ENCODE data around the gene EBP. TPM values are rescaled to one million over a fixed set of nuclear protein-coding genes. Genes with fewer than 3 reads are reported as not detected.

The EBP gene
- total and polyA plus RNA-seq, 2 donors (not counting 3 experiments of a cell fraction or from before 2014, with no cell fraction given): 102 to 183 TPM

- Histone ChIP-seq H3K4me1 (ENCODE audit: control insufficient read depth, extremely low read depth, insufficient read depth, low read length) (peaks cover 7% of the 10 kb centered on the region), H2AFZ (ENCODE audit: low read depth, low read length) (no peak overlapping the region), H3K4me3 (replicated peaks in 1 of 3; ENCODE audit: insufficient read depth in 1 of 3, low read depth in 1 of 3, low read length in 3 of 3) (peak overlapping the region in 1 of 3 experiments; percentile 52), H3K27ac (ENCODE audit: insufficient read depth, low read depth, low read length) (no peak overlapping the region), H3K36me3 (ENCODE audit: control insufficient read depth in 2 of 2, extremely low read depth in 1 of 2, insufficient read depth in 2 of 2, low read length in 2 of 2) (peaks cover 3% of the 10 kb centered on the region in 2 experiments), H3K4me2 (ENCODE audit: insufficient read depth, low read length) (peak overlapping the region; percentile 43), H3K27me3 (ENCODE audit: control insufficient read depth in 2 of 2, insufficient read depth in 2 of 2, low read length in 2 of 2) (no peaks in the 10 kb centered on the region), H3K79me2 (ENCODE audit: control insufficient read depth, insufficient read depth, low read length) (peaks cover 13% of the 10 kb centered on the region), H3K9ac (replicated peaks; ENCODE audit: extremely low read depth, insufficient read depth, low read length) (no peak overlapping the region), H3K9me3 (replicated peaks; ENCODE audit: control insufficient read depth, insufficient read depth, low read length) (no peaks in the 10 kb centered on the region), H4K20me1 (replicated peaks; ENCODE audit: control insufficient read depth, extremely low read depth, insufficient read depth, low read length) (no peaks in the 10 kb centered on the region), H3K9me1 (replicated peaks; ENCODE audit: control insufficient read depth, extremely low read depth, insufficient read depth, low read length) (no peaks in the 10 kb centered on the region)
- DNase-seq (ENCODE audit: low read depth, low spot score): no peak
- no peak for TF ChIP-seq JUN (IDR thresholded peaks at IDR 0.05; ENCODE audit: borderline replicate concordance, insufficient read depth, insufficient read length, low read depth)
- TF ChIP-seq POLR2A (IDR thresholded peaks at IDR 0.05; ENCODE audit: low read depth, low read length): no peak
- TF ChIP-seq EZH2 (IDR thresholded peaks at IDR 0.05; ENCODE audit: borderline replicate concordance, low read depth, low read length, severe bottlenecking): no peak
- TF ChIP-seq, protein P1, sequence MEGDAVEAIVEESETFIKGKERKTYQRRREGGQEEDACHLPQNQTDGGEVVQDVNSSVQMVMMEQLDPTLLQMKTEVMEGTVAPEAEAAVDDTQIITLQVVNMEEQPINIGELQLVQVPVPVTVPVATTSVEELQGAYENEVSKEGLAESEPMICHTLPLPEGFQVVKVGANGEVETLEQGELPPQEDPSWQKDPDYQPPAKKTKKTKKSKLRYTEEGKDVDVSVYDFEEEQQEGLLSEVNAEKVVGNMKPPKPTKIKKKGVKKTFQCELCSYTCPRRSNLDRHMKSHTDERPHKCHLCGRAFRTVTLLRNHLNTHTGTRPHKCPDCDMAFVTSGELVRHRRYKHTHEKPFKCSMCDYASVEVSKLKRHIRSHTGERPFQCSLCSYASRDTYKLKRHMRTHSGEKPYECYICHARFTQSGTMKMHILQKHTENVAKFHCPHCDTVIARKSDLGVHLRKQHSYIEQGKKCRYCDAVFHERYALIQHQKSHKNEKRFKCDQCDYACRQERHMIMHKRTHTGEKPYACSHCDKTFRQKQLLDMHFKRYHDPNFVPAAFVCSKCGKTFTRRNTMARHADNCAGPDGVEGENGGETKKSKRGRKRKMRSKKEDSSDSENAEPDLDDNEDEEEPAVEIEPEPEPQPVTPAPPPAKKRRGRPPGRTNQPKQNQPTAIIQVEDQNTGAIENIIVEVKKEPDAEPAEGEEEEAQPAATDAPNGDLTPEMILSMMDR (IDR thresholded peaks at IDR 0.05; ENCODE audit: extremely low read depth in 1 of 2, insufficient read depth in 1 of 2, low read depth in 1 of 2, low read length in 2 of 2): no peak
- TF ChIP-seq MAX (IDR thresholded peaks at IDR 0.05; ENCODE audit: insufficient read depth, insufficient read length): no peak
- no peak for TF ChIP-seq MYC (IDR thresholded peaks at IDR 0.05; ENCODE audit: low read depth, low read length)
- no peak for TF ChIP-seq FOS (IDR thresholded peaks at IDR 0.05; ENCODE audit: borderline replicate concordance, insufficient read depth, low read length)
- TF ChIP-seq GATA2 (IDR thresholded peaks at IDR 0.05; ENCODE audit: insufficient read depth, insufficient read length, low read depth, low read length): no peak
- no peak for TF ChIP-seq POLR2AphosphoS5 (IDR thresholded peaks at IDR 0.05; ENCODE audit: insufficient read depth, low read depth, low read length)
- dilution Hi-C loops (cut with MboI; ENCODE audit: extremely low pct_ligation_motif_present, low sequenced_read_pairs) (no loop called here), intact Hi-C loops (cut with micrococcal nuclease) (loop anchor here (2.0 kb wide), 1 partner anchor 56 kb away; the partner anchor contains the start of gene WDR13)
- BruUV-seq (replicated peaks): no TSS peak
- POLR2A ChIA-PET: interaction anchor here (0.7 to 0.8 kb wide), 2 partner anchors 18 to 53 kb away, joined by 3 to 4 read pairs; no protein-coding TSS in a partner anchor
- FAIRE-seq: no peak
- CTCF ChIA-PET: interaction anchor here (0.8 to 1.6 kb wide), 6 partner anchors 8 to 91 kb away, joined by 3 to 11 read pairs (median 4); no protein-coding TSS in a partner anchor
These were observed 18.9 kb downstream of the EBP start for GRCh38 chrX:48540480-48540879.
